Measurements from ENCODE around the gene TNFRSF1B. TPM values are rescaled to one million over a fixed set of nuclear protein-coding genes. Genes with fewer than 3 reads are reported as not detected.

TNFRSF1B gene
- total RNA-seq, 4 donors from 2014 or later: 2.1 to 17.5 (median 10.3) TPM

DNA sequence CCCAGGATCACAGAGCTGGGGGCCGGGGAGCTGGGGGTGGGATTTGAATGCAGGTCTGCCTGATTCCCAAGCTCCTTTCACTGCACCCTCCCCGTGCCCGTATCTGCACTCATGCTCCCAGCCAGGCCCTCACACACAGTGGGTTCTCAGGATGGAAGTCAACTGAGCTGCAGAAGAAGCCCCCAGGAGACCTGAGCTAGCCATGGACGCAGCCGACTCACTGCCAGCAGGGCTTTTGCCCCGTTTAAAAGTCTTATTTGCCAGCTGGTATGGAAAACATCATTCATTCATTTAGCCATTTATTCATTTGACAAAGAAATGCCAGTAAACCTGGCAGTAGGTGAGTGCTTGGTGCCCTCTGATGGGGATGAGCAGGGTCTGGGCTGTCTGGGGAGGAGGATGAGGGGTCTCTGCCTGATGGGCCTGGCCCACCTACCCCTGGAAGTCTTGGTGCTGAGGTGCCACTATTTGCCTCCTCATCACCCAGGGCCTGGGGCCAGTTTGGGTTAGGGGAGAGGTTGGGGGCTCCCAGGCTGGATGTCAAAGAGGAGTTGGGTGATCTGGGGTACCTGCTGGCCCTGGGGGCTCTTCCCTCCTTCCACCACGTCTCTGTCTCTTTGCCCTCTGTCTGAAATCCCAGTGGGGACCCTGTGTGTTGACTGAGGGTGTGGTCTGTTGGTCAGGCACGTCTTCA lies 2.8 kb downstream of the TNFRSF1B start:
- H3K4me1 ChIP-seq: peaks cover 7 to 89% (median 24%) of the 10 kb centered on the region in 3 donors
- peak overlapping the region in 3 of 4 donors; percentile 77 to 93 (median 91) for H3K27ac ChIP-seq
- TF ChIP-seq, protein P1, sequence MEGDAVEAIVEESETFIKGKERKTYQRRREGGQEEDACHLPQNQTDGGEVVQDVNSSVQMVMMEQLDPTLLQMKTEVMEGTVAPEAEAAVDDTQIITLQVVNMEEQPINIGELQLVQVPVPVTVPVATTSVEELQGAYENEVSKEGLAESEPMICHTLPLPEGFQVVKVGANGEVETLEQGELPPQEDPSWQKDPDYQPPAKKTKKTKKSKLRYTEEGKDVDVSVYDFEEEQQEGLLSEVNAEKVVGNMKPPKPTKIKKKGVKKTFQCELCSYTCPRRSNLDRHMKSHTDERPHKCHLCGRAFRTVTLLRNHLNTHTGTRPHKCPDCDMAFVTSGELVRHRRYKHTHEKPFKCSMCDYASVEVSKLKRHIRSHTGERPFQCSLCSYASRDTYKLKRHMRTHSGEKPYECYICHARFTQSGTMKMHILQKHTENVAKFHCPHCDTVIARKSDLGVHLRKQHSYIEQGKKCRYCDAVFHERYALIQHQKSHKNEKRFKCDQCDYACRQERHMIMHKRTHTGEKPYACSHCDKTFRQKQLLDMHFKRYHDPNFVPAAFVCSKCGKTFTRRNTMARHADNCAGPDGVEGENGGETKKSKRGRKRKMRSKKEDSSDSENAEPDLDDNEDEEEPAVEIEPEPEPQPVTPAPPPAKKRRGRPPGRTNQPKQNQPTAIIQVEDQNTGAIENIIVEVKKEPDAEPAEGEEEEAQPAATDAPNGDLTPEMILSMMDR (IDR thresholded peaks at IDR 0.05): no peak
- intact Hi-C loops (cut with DNase I): no loop called here
- WGBS, 2 donors: 76 to 77% methylated on average over 3 to 6 of the region's 8 CpGs
- no peaks in the 10 kb centered on the region for H3K36me3 ChIP-seq
- H3K9me3 ChIP-seq: no peaks in the 10 kb centered on the region
- peaks cover 0 to 43% (median 2%) of the 10 kb centered on the region in 4 donors for H3K27me3 ChIP-seq
- H3K4me3 ChIP-seq: peak overlapping the region in 2 of 4 donors; percentile 84 to 94
- DNase-seq: no peak

DNA sequence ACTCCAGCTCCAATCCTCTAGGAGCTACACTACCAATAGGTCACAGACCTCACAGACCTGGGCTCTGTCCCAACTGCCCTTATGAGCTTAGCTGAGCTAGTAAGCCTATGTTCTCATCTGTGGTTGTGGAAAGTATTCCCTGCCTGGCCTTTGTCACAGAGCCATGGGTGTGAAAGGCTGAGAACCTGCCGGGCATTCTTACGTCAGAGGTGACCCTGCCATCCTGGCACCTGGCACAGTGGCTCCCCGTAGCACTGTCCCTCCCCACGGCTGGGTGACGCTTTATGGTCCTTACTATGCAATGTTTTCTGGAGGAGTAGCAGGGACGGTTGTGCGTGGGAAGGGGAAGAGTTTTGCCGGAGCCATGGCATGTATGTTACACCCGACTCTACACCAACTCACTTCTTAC lies 3.5 kb downstream of the TNFRSF1B start:
- H3K9me3 ChIP-seq: no peaks in the 10 kb centered on the region
- DNase-seq: no peak
- intact Hi-C loops (cut with DNase I): no loop called here
- H3K27ac ChIP-seq: peak overlapping the region in 2 of 4 donors; percentile 89 to 93
- no peaks in the 10 kb centered on the region for H3K36me3 ChIP-seq
- TF ChIP-seq, protein P1 (IDR thresholded peaks at IDR 0.05): no peak
- TF ChIP-seq POLR2A (IDR thresholded peaks at IDR 0.05): no peak
- peaks cover 13 to 96% (median 31%) of the 10 kb centered on the region in 3 donors for H3K4me1 ChIP-seq
- WGBS, 2 donors: 70 to 84% methylated on average over 6 to 9 of the region's 9 CpGs
- peaks cover 0 to 40% (median 2%) of the 10 kb centered on the region in 4 donors for H3K27me3 ChIP-seq
- H3K4me3 ChIP-seq: peak overlapping the region in 1 of 4 donors; percentile 23

DNA sequence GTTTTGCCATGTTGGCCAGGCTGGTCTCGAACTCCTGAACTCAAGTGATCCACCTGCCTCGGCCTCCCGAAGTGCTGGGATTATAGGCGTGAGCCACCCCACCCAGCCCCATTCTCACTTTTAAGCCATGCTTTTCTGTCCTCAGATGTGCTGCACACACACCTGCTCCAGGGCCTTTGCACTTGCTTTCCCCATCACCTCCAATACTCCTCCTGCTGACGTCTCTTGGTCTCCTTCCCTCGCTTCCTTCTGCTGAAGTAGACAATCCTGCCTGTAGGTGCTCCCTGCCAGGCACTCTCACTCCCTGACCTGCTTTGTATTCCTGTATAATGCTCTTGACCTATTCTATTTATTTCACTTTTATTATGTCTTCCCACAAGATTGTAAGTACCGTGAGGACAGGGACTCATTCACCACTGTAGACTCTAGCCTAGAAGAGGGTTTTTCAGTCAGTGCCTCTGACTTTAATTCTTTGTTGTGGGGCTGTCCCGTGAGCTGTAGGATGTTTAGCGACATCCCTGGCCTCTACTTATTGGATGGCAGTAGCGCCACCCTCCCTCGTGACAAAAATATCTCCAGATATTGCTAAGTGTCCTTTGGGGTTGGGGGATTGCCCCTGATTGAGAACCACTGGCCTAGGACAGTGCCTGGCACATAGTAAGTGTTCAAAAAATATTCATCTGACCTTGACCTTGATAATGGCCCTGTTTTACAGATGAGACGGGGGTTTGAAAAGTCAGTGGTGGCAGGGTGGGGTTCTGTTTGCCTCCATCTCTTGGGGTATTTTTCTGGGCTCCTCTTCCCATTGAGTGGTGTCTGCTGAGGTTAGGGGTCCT lies 4.6 kb downstream of the TNFRSF1B start:
- H3K36me3 ChIP-seq: no peaks in the 10 kb centered on the region
- intact Hi-C loops (cut with DNase I): no loop called here
- 79 to 86% methylated on average over 11 to 12 of the region's 12 CpGs for WGBS, 2 donors
- TF ChIP-seq, protein P1 (IDR thresholded peaks at IDR 0.05): no peak
- no peak for TF ChIP-seq POLR2A (IDR thresholded peaks at IDR 0.05)
- H3K27me3 ChIP-seq: peaks cover 0 to 37% (median 2%) of the 10 kb centered on the region in 4 donors
- H3K9me3 ChIP-seq: no peaks in the 10 kb centered on the region
- DNase-seq: no peak
- no peak overlapping the region for H3K4me3 ChIP-seq
- peak overlapping the region; percentile 63 to 89 (median 81) for H3K27ac ChIP-seq
- H3K4me1 ChIP-seq: peaks cover 15 to 100% (median 33%) of the 10 kb centered on the region in 3 donors

DNA sequence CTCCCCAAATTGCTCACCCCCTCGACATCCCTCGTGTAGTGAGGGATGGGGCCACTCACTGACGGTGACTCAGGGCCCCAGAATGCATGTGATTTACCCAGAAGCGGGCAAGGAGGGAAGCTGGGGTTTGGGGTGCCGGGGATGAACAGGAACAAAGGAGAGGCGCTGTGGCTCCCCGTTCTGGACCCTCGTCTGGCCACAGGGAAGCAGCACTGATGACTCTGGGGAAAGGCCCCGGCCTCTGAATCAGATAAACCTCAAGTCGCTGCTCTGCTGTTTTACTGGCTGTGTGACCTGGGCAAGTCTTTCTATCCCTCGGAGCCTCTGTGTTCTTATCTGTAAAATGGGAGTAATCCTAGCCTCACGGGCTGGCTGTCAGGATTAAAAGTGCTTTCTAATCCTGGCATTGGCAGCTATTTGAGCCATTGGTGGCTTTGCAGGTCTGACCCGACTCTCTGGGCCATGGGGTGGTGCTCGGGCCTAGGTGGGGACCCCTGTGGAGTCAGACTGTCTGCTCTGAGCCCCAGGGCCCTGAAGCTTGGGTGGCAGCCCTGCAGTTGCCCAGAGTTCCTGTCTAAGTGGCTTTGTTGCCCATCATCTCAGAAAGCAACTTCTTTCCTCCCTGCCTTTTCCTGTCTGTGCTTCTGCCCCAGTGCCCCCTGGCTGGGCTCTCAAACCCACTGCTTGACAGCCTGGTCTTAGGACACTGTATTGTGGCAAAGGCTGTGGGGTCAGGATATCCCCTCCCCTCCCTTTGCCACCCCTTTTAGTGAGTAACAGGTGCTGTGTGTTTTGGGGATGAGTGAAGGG lies 5.5 kb downstream of the TNFRSF1B start:
- H3K4me3 ChIP-seq: peak overlapping the region in 1 of 4 donors; percentile 23
- H3K36me3 ChIP-seq: no peaks in the 10 kb centered on the region
- 61 to 88% methylated on average over 5 to 8 of the region's 14 CpGs for WGBS, 2 donors
- TF ChIP-seq, protein P1 (IDR thresholded peaks at IDR 0.05): no peak
- TF ChIP-seq POLR2A (IDR thresholded peaks at IDR 0.05): no peak
- H3K9me3 ChIP-seq: no peaks in the 10 kb centered on the region
- peaks cover 0 to 29% (median 1%) of the 10 kb centered on the region in 4 donors for H3K27me3 ChIP-seq
- H3K4me1 ChIP-seq: peaks cover 15 to 100% (median 36%) of the 10 kb centered on the region in 3 donors
- DNase-seq: no peak
- peak overlapping the region; percentile 63 to 89 (median 81) for H3K27ac ChIP-seq
- intact Hi-C loops (cut with DNase I): no loop called here
